HuH-7.5 (cell line): ENCODE measurements around the gene MIGA1.

ENCODE experiments used
- DNase-seq: peaks from one replicate; pipeline ENCODE4 v3.0.0; 2011; ENCODE audit warnings: low spot score

MIGA1 gene

DNA sequence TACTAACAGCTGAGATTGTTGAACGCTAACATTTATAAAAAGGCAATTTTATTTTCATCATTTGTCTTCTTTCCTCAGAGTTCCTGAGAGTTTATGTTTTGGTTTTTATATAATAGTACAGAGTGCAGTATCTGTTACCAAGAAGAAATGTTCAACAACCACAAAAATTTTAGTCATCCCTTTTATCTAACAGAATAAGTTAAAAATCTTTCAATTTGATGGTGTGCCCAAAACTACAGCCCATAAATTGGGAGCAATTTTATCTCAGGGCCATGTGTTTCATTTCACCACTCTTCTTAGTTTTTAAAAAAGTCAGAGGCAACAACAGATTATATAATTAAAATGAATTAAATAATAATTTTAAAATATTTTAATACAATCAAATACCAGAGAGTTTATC, 146.1 kb downstream of the MIGA1 start:
- no peak for DNase-seq

DNA sequence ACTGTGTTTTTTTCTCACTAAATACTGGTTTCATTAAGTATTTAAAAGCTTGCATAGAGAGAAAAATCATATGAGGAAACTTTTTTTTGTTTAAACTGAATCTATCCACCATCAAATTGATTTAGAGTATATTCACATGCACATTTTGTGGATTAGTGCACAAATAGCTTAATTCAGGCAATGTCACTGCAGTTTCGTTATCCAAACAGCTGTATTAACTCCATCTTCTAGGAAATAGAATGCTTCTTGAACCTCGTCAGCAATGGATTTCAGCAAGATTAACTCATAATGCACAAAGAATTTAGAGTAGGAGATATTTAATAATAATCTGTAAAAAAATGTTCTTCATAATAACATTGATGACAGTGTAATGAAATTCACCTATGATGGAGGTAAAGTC, 146.5 kb downstream of the MIGA1 start:
- no peak for DNase-seq

DNA sequence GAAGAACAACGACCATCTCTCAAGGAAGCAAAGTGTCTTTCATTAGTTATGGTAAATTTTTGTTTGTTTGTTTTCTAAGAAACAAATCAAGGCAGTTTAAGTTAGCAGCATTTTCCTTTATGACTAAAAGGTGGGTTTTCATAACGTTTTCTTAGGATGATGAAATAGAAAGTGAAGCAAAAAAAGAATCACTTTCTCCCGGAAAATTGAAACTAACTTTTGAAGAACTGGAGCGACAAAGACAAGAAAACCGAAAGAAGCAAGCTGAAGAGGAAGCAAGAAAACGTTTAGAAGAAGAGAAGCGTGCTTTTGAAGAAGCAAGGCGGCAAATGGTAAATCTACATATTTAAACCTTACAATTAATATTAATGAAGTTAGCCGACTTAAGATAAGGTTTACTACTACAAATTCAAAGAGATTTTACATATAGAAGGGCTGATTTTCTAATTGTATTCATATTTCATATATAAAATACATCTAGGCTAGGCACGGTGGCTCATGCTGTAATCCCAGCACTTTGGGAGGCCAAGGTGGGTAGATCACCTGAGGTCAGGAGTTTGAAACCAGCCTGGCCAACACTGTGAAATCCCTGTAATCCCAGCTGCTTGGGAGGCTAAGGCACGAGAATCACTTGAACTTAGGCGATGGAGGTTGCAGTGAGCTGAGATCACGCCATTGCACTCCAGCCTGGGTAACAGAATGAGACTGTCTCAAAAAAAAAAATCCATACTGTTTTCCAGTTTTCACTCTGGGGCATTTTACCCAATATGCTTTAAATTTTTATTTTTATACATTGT, 147.3 kb downstream of the MIGA1 start:
- no peak for DNase-seq

DNA sequence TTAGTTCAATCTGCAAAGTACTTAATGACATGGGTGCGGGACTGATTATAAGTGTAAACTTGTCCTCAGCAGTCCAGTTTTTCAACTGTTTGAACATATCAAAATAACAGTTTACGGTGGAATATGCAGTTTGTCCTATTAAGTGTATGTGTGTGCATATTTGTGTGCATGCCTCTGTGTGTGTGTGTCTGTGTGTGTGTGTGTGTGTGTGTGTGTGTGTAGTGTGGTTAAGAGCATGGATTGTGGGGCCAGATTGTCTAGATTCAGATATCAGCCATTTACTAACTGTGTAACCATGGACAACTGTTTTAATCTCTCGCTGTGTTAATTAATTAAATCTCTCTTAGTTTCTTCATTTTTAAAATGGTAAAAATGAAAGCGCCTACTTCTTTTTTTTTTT, 148.0 kb downstream of the MIGA1 start:
- DNase-seq = no peak
